A549 (cell line): ENCODE results near the gene TGFBR2. TPM values are rescaled to one million over a fixed set of nuclear protein-coding genes. Genes with fewer than 3 reads are reported as not detected.

Experiments
- ATAC-seq, 2 experiments: fragments of 200-7000 bp in 1 of 2; fragments of >200 bp in 1 of 2; cut with Nextera tagmentation in 1 of 2; cut with Tn5 transposase in 1 of 2; 3 replicates each; pipeline versions ENCODE4 v1.8.0 to v1.9.1; 2018 to 2020; ENCODE audit warnings: mild to moderate bottlenecking in 1 of 2, moderate library complexity in 1 of 2
- CTCF ChIA-PET: fragments of 300-600 bp; sonication (Branson Sonifier 250); formaldehyde crosslinking; extraction: SDS; loops from one replicate; lab custom pipeline; 2021; ENCODE audit warnings: antibody characterized with exemption, inconsistent platforms; lab: Yijun Ruan, JAX
- POLR2A ChIA-PET: fragments of 350-600 bp; formaldehyde crosslinking; extraction: SDS; loops from one replicate; lab custom pipeline; 2021; ENCODE audit warnings: antibody characterized with exemption, inconsistent platforms; lab: Yijun Ruan, JAX
- DNase-seq, 2 experiments: peaks; one replicate each; pipeline versions ENCODE4 v3.0.0 to v3.0.0-alpha.2; 2011 to 2016; ENCODE audit warnings: low read depth in 1 of 2, low spot score in 1 of 2
- FAIRE-seq: peaks from 2 replicates; lab custom pipeline; 2011; peaks lifted over from hg19 to GRCh38; lab: Jason Lieb, UNC
- H3K27ac ChIP-seq, 2 experiments: fragments of >200 bp; sonication (Bioruptor Twin); formaldehyde crosslinking; 3 replicates each; pipeline ENCODE4 v1.5.1; 2016 to 2017
- H3K4me1 ChIP-seq: fragments of >200 bp; sonication (Bioruptor Twin); formaldehyde crosslinking; 3 replicates; pipeline ENCODE4 v1.6.1; 2016
- H3K4me2 ChIP-seq: fragments of >200 bp; sonication (Bioruptor Twin); formaldehyde crosslinking; 3 replicates; pipeline ENCODE4 v1.6.1; 2016
- H3K4me3 ChIP-seq: fragments of >200 bp; sonication (Bioruptor Twin); formaldehyde crosslinking; 3 replicates; pipeline ENCODE4 v1.5.1; 2016
- H3K9me3 ChIP-seq: fragments of >200 bp; sonication (Bioruptor Twin); formaldehyde crosslinking; 3 replicates; pipeline ENCODE4 v1.6.1; 2016
- EHMT2 ChIP-seq: fragments of 200-600 bp; sonication (generic); IDR thresholded peaks from 2 replicates; pipeline ENCODE4 v1.6.1; 2016; ENCODE audit warnings: antibody characterized with exemption, low read depth, mild to moderate bottlenecking, moderate library complexity
- ESRRA ChIP-seq: fragments of 150-350 bp; IDR thresholded peaks from 2 replicates; pipeline ENCODE4 v1.6.1; 2014; ENCODE audit warnings: mild to moderate bottlenecking, low read length, borderline replicate concordance
- FOSL2 ChIP-seq, 2 experiments: fragments of 450-650 bp in 1 of 2; fragments of >200 bp in 1 of 2; sonication (Bioruptor Twin) in 1 of 2; formaldehyde crosslinking; IDR thresholded peaks; 2 replicates each; pipeline versions ENCODE4 v1.5.0 to v1.6.1; 2016 to 2020; ENCODE audit warnings: mild to moderate bottlenecking in 1 of 2, moderate library complexity in 1 of 2
- FOXS1 ChIP-seq: fragments of 250-450 bp; sonication (Bioruptor Pico); IDR thresholded peaks from 2 replicates; pipeline ENCODE4 v1.5.0; 2020; ENCODE audit warnings: mild to moderate bottlenecking, moderate library complexity
- HOXA7 ChIP-seq: fragments of 250-450 bp; sonication (Bioruptor Pico); IDR thresholded peaks from 2 replicates; pipeline ENCODE4 v1.5.0; 2020; ENCODE audit warnings: mild to moderate bottlenecking, moderate library complexity
- HOXB13 ChIP-seq: fragments of 250-450 bp; sonication (Bioruptor Pico); IDR thresholded peaks from 2 replicates; pipeline ENCODE4 v1.5.0; 2020; ENCODE audit warnings: low read depth, mild to moderate bottlenecking, moderate library complexity
- HOXB5 ChIP-seq: fragments of 250-450 bp; sonication (Bioruptor Pico); IDR thresholded peaks from 2 replicates; pipeline ENCODE4 v1.5.0; 2020; ENCODE audit warnings: mild to moderate bottlenecking, moderate library complexity
- JUN ChIP-seq, 2 experiments: fragments of >200 bp; sonication (Bioruptor Twin); formaldehyde crosslinking; IDR thresholded peaks; 2 replicates in 1 of 2; 3 replicates in 1 of 2; pipeline ENCODE4 v1.6.1; 2016 to 2017
- JUNB ChIP-seq: fragments of >200 bp; sonication (Bioruptor Twin); formaldehyde crosslinking; IDR thresholded peaks from 2 replicates; pipeline ENCODE4 v1.6.1; 2016
- KDM1A ChIP-seq: fragments of 200-600 bp; sonication (generic); IDR thresholded peaks from 2 replicates; pipeline ENCODE4 v1.6.1; 2016; ENCODE audit warnings: low read depth, mild to moderate bottlenecking
- MYC ChIP-seq: IDR thresholded peaks from 2 replicates; pipeline ENCODE4 v1.6.1; 2012; ENCODE audit warnings: mild to moderate bottlenecking, inconsistent platforms, low read length, improper control_type of control experiment, borderline replicate concordance
- NFE2L2 ChIP-seq: fragments of 150-350 bp; conservative IDR thresholded peaks from 2 replicates; pipeline ENCODE4 v1.6.1; 2014; ENCODE audit warnings: low read length
- PHF8 ChIP-seq: fragments of 200-600 bp; sonication (generic); IDR thresholded peaks from 2 replicates; pipeline ENCODE4 v1.6.1; 2016; ENCODE audit warnings: low read depth, mild to moderate bottlenecking, antibody characterized with exemption, moderate library complexity, borderline replicate concordance
- POLR2A ChIP-seq: IDR thresholded peaks from 2 replicates; pipeline ENCODE4 v1.6.1; 2012; ENCODE audit warnings: mild to moderate bottlenecking, low read length
- POLR2AphosphoS2 ChIP-seq: conservative IDR thresholded peaks from 2 replicates; pipeline ENCODE4 v1.6.1; 2012; ENCODE audit warnings: low read length, improper control_type of control experiment, inconsistent platforms
- RARB ChIP-seq: fragments of 250-450 bp; sonication (Bioruptor Pico); IDR thresholded peaks from 2 replicates; pipeline ENCODE4 v1.8.0; 2021; ENCODE audit warnings: mild to moderate bottlenecking, moderate library complexity
- TFCP2L1 ChIP-seq: fragments of 250-450 bp; sonication (Bioruptor Pico); IDR thresholded peaks from 2 replicates; pipeline ENCODE4 v1.5.0; 2021; ENCODE audit warnings: mild to moderate bottlenecking
- TP53 ChIP-seq: fragments of 250-450 bp; sonication (Bioruptor Pico); IDR thresholded peaks from 2 replicates; pipeline ENCODE4 v1.5.0; 2021; ENCODE audit warnings: mild to moderate bottlenecking, moderate library complexity
- ZC3H11A ChIP-seq: fragments of 450-650 bp; IDR thresholded peaks from 2 replicates; pipeline ENCODE4 v1.6.1; 2014; ENCODE audit warnings: antibody characterized with exemption, mild to moderate bottlenecking
- ZNF302 ChIP-seq: fragments of 250-450 bp; sonication (Bioruptor Pico); IDR thresholded peaks from 2 replicates; pipeline ENCODE4 v1.9.0; 2021; ENCODE audit warnings: inconsistent platforms, mild to moderate bottlenecking, moderate library complexity
- ZSCAN20 ChIP-seq: fragments of 250-450 bp; sonication (Bioruptor Pico); IDR thresholded peaks from 2 replicates; pipeline ENCODE4 v1.8.0; 2022; ENCODE audit warnings: mild to moderate bottlenecking, moderate library complexity
- WGBS: methylation state at CpG from one replicate; pipeline ENCODE4 v1.1.6; 2017; ENCODE audit errors: missing lambda C conversion rate; 5-methylcytosine and 5-hydroxymethylcytosine counted together
- polyA plus RNA-seq, 4 experiments: library from polyadenylated mRNA; depleted of rRNA in 3 of 4; stranded (reverse); fragments of >200 nt; fragmentation: RNase III in 1 of 4; extraction: RNeasy Plus Mini Kit Qiagen cat#74134 plus additional on column Dnase treatment in 1 of 4; gene quantifications; 2 replicates in 3 of 4; 3 replicates in 1 of 4; pipeline ENCODE4 v1.2.3, GENCODE V29; 2011 to 2017
- TF ChIP-seq, protein P1 (sequence below): fragments of 450-650 bp; IDR thresholded peaks from 2 replicates; pipeline ENCODE4 v1.6.1; 2014; ENCODE audit warnings: antibody characterized with exemption
- TF ChIP-seq, protein P2 (sequence below): fragments of >200 bp; sonication (Bioruptor Twin); formaldehyde crosslinking; IDR thresholded peaks from 3 replicates; pipeline ENCODE4 v1.5.1; 2016
- TF ChIP-seq, protein P3 (sequence below): fragments of 250-450 bp; sonication (Bioruptor Pico); IDR thresholded peaks from 2 replicates; pipeline ENCODE4 v1.5.0; 2021; ENCODE audit warnings: mild to moderate bottlenecking, moderate library complexity, borderline replicate concordance
- TF ChIP-seq, protein P4 (sequence below): fragments of 150-350 bp; IDR thresholded peaks from 2 replicates; pipeline ENCODE4 v1.6.1; 2014; ENCODE audit warnings: low read depth, mild to moderate bottlenecking, low read length

TGFBR2 gene
- polyA plus RNA-seq, 2 of the 4 experiments (the other 2 are of a cell fraction), result 48.5 to 97.4 TPM

DNA sequence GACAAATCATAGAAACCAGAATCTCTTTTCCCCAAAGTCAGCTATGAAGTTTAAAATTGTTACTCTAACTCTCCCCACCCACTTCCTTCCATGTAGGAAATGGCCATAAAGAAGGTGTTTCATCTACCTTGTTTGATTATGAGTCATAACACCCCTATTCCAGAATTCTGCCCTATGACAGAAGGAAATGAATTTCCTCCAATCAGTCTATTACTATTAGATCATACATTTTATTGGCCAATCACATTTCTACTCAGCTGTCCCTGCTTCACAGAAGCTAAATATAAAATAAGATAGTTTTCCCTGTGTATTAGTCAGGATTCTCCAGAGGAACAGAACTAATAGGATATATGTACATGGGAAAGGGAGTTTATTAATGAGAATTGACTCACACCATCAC is 102.1 kb downstream of the TGFBR2 start:
- Histone ChIP-seq H3K4me3 (no peak overlapping the region), H3K27ac (no peak overlapping the region), H3K4me1 (no peaks in the 10 kb centered on the region), H3K4me2 (no peak overlapping the region), H3K9me3 (peaks cover 12% of the 10 kb centered on the region; the same call in 2 of the 3 replicates)
- DNase-seq (no peak), FAIRE-seq (peak; percentile 63), ATAC-seq (no peak)
- CTCF ChIA-PET, result interaction anchor here (1.0 to 2.3 kb wide), 3 partner anchors 15 to 666 kb away, joined by 4 to 12 read pairs (median 4); no protein-coding TSS in a partner anchor
- POLR2A ChIA-PET, result no interaction called here
- TF ChIP-seq MYC (no peak), FOSL2 (IDR thresholded peaks at IDR 0.05) (no peak), FOSL2 (CRISPR knock-in tag; IDR thresholded peaks at IDR 0.05) (peak; percentile 43; the same call in 1 of the 2 replicates)

DNA sequence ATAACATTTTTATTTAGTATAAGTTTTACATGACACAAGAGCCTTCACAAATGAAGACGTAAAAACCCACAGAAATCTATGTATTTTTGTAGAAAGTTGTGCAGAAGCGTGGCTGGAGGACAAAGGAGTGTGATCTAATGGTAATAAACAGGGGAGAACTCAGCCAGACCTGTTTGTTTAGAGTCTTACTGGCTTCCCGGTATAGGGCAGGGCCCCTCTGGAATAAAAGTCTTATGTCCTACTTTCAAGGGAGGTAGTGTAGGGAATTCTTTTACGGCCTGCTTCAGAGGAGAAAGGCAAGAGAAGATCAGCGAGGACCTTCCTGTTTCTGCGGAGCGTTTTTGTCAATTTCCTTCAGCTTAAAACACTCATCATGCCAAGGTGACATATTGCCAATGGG is 103.6 kb downstream of the TGFBR2 start:
- no peak for FAIRE-seq
- DNase-seq, result no peak
- CTCF ChIA-PET, result interaction anchor here (1.0 kb wide), 1 partner anchor 697 kb away, joined by 3 read pairs; no protein-coding TSS in a partner anchor
- Histone ChIP-seq H3K4me2 (no peak overlapping the region), H3K27ac (no peak overlapping the region), H3K4me3 (no peak overlapping the region), H3K9me3 (peaks cover 11% of the 10 kb centered on the region; the same call in 2 of the 3 replicates), H3K4me1 (peaks cover 6% of the 10 kb centered on the region; the same call in 2 of the 3 replicates)
- TF ChIP-seq TFCP2L1 (CRISPR knock-in tag) (no peak), NFE2L2 (no peak), FOXS1 (CRISPR knock-in tag) (no peak), JUNB (no peak), EHMT2 (no peak), ZNF302 (CRISPR knock-in tag) (no peak), HOXB5 (CRISPR knock-in tag) (no peak), POLR2A (no peak), PHF8 (no peak), ZC3H11A (no peak)
- TF ChIP-seq, protein P1, sequence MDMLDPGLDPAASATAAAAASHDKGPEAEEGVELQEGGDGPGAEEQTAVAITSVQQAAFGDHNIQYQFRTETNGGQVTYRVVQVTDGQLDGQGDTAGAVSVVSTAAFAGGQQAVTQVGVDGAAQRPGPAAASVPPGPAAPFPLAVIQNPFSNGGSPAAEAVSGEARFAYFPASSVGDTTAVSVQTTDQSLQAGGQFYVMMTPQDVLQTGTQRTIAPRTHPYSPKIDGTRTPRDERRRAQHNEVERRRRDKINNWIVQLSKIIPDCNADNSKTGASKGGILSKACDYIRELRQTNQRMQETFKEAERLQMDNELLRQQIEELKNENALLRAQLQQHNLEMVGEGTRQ, result no peak
- TF ChIP-seq, protein P2, sequence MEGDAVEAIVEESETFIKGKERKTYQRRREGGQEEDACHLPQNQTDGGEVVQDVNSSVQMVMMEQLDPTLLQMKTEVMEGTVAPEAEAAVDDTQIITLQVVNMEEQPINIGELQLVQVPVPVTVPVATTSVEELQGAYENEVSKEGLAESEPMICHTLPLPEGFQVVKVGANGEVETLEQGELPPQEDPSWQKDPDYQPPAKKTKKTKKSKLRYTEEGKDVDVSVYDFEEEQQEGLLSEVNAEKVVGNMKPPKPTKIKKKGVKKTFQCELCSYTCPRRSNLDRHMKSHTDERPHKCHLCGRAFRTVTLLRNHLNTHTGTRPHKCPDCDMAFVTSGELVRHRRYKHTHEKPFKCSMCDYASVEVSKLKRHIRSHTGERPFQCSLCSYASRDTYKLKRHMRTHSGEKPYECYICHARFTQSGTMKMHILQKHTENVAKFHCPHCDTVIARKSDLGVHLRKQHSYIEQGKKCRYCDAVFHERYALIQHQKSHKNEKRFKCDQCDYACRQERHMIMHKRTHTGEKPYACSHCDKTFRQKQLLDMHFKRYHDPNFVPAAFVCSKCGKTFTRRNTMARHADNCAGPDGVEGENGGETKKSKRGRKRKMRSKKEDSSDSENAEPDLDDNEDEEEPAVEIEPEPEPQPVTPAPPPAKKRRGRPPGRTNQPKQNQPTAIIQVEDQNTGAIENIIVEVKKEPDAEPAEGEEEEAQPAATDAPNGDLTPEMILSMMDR, result no peak
- TF ChIP-seq, protein P3, sequence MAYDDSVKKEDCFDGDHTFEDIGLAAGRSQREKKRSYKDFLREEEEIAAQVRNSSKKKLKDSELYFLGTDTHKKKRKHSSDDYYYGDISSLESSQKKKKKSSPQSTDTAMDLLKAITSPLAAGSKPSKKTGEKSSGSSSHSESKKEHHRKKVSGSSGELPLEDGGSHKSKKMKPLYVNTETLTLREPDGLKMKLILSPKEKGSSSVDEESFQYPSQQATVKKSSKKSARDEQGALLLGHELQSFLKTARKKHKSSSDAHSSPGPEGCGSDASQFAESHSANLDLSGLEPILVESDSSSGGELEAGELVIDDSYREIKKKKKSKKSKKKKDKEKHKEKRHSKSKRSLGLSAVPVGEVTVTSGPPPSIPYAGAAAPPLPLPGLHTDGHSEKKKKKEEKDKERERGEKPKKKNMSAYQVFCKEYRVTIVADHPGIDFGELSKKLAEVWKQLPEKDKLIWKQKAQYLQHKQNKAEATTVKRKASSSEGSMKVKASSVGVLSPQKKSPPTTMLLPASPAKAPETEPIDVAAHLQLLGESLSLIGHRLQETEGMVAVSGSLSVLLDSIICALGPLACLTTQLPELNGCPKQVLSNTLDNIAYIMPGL (CRISPR knock-in tag), result no peak
- no peak for ATAC-seq
- 91% methylated on average over 7 of the region's 7 CpGs for WGBS
- POLR2A ChIA-PET, result no interaction called here

DNA sequence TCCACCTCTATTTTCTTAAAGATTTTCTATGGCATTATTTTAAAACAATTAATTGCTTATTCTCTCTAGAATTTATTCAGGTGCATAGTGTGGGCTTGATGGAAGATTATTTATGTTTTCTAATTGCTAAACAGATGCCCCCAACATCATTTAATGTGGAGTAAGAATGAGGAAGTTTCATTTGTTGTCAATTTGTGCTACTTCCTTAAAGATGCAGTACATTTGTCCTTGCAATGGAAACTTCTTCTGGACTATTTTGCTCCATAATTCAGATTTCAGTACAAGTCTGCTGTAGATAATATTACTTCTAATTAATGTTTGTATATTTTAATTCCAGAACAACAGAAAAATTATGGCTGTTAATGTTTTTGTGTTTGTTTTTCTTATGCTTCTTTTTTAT is 104.8 kb downstream of the TGFBR2 start:
- TF ChIP-seq KDM1A, result no peak
- no peak for TF ChIP-seq TP53 (CRISPR knock-in tag)
- TF ChIP-seq RARB (CRISPR knock-in tag), result no peak
- no peak for TF ChIP-seq HOXA7 (CRISPR knock-in tag)
- no peak for TF ChIP-seq POLR2AphosphoS2
- TF ChIP-seq HOXB13 (CRISPR knock-in tag), result no peak
- TF ChIP-seq, protein P4, sequence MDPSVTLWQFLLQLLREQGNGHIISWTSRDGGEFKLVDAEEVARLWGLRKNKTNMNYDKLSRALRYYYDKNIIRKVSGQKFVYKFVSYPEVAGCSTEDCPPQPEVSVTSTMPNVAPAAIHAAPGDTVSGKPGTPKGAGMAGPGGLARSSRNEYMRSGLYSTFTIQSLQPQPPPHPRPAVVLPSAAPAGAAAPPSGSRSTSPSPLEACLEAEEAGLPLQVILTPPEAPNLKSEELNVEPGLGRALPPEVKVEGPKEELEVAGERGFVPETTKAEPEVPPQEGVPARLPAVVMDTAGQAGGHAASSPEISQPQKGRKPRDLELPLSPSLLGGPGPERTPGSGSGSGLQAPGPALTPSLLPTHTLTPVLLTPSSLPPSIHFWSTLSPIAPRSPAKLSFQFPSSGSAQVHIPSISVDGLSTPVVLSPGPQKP, result no peak
- no peak for TF ChIP-seq ZSCAN20 (CRISPR knock-in tag)
- TF ChIP-seq JUN (IDR thresholded peaks at IDR 0.05), result no peak
- no peak for TF ChIP-seq ESRRA
- no peak overlapping the region for H3K27ac ChIP-seq
- no peak overlapping the region for H3K4me2 ChIP-seq
- CTCF ChIA-PET, result no interaction called here
- H3K4me1 ChIP-seq, result peaks cover 6% of the 10 kb centered on the region; the same call in 2 of the 3 replicates
- FAIRE-seq, result no peak
- peaks cover 11% of the 10 kb centered on the region; the same call in 2 of the 3 replicates for H3K9me3 ChIP-seq
- no peak for DNase-seq
- ATAC-seq, result no peak
- POLR2A ChIA-PET, result no interaction called here
- H3K4me3 ChIP-seq, result no peak overlapping the region
